AG10803 (cell line): Measurements from ENCODE around the gene ARHGEF16.
A peak's percentile ranks its signal among the peaks of the same experiment; 100 is the strongest.

Experiments used
- DNase-seq: peaks from one replicate; pipeline ENCODE4 v3.0.0; 2010; ENCODE audit warnings: low read depth
- H3K4me3 ChIP-seq: 2 replicates; pipeline ENCODE4 v1.5.1; 2011; ENCODE audit warnings: mild to moderate bottlenecking, low read length, control low read depth
- TF ChIP-seq, protein P1 (sequence below): conservative IDR thresholded peaks from 2 replicates; pipeline ENCODE4 v1.5.1; 2011; ENCODE audit warnings: mild to moderate bottlenecking, low read length, control low read depth, inconsistent platforms

ARHGEF16 gene

DNA sequence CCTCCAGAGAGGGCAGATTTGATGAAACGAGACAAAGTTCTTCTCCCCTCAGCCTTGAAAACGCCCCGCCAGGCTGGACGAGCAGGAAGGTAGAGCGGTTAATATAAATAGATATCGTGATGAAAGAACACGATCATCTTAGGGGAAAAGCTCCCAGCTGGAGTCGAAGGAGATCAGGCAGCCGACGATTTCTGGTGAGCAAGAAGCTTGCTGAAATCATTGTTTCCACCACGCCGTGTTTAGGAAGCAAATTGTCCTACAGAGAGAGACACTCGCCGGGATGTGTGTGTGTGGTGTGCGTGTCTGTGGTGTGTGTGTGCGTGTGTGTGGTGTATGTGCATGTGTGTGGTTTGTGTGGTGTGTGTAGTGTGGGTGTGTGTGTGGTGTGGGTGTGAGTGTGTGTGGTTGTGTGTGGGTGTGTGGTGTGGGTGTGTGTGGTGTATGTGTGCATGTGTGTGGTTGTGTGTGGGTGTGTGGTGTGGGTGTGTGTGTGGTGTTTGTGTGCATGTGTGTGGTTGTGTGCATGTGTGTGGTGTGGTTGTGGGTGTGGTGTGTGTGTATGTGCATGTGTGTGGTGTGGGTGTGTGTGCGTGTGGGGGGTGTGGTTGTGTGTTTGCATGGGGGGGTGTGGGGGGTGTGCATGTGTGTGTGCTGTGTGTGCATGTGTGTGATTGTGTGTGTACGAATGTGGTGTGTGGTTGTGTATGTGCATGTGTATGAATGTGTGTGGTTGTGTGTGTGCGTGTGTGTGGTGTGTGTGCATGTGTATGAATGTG is 44.9 kb upstream of the ARHGEF16 start:
- TF ChIP-seq, protein P1, sequence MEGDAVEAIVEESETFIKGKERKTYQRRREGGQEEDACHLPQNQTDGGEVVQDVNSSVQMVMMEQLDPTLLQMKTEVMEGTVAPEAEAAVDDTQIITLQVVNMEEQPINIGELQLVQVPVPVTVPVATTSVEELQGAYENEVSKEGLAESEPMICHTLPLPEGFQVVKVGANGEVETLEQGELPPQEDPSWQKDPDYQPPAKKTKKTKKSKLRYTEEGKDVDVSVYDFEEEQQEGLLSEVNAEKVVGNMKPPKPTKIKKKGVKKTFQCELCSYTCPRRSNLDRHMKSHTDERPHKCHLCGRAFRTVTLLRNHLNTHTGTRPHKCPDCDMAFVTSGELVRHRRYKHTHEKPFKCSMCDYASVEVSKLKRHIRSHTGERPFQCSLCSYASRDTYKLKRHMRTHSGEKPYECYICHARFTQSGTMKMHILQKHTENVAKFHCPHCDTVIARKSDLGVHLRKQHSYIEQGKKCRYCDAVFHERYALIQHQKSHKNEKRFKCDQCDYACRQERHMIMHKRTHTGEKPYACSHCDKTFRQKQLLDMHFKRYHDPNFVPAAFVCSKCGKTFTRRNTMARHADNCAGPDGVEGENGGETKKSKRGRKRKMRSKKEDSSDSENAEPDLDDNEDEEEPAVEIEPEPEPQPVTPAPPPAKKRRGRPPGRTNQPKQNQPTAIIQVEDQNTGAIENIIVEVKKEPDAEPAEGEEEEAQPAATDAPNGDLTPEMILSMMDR, result no peak
- no peak for DNase-seq
- H3K4me3 ChIP-seq, result no peak overlapping the region

DNA sequence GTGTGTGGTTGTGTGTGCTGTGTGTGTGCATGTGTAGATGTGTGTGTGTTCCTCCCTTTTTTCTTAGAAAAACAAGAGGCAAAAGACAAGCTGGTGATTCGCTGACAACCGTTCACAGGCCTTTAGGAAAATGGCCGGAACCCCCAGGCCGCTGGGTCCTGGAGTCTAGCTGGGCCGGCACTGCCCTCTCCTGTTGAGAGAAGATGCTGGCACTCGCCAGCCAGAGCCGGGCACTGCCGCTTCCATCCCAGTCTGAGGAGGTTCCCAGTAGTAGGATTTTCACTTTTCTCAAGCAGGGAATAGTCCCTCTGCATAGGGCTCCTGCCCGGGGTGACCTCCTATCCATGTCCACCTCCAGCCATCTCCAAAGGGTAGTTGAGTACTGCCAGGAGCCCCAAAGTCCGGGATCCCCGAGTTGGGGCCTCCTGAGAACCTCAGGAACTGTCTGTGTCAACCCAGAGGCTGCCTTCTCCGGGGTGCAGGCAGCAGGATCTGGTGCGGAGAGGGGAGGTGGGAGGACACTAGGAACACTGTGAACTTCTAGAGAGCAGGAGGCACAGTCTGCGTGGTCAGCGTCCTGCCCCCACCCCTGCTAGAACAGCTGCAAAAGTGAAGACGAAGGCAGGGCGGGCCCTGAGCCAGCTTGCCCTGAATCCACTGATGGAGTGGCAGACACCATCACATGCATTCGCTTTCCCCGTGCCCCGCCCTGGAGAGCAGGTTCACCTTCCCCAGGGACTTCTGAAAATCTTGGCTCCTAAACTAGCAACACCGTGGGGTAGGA is 44.1 kb upstream of the ARHGEF16 start:
- H3K4me3 ChIP-seq, result no peak overlapping the region
- peak; percentile 64 for DNase-seq
- TF ChIP-seq, protein P1, result peak; percentile 73

DNA sequence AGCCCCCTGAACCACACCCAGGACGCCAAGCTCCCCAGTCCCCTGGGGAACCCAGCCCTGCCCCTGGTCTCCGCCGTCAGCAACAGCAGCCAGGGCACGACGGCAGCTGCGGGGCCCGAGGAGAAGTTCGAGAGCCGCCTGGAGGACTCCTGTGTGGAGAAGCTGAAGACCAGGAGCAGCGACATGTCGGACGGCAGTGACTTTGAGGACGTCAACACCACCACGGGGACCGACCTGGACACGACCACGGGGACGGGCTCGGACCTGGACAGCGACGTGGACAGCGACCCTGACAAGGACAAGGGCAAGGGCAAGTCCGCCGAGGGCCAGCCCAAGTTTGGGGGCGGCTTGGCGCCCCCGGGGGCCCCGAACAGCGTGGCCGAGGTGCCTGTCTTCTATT is 42.7 kb upstream of the ARHGEF16 start:
- H3K4me3 ChIP-seq, result no peak overlapping the region
- DNase-seq, result no peak
- TF ChIP-seq, protein P1, result no peak

DNA sequence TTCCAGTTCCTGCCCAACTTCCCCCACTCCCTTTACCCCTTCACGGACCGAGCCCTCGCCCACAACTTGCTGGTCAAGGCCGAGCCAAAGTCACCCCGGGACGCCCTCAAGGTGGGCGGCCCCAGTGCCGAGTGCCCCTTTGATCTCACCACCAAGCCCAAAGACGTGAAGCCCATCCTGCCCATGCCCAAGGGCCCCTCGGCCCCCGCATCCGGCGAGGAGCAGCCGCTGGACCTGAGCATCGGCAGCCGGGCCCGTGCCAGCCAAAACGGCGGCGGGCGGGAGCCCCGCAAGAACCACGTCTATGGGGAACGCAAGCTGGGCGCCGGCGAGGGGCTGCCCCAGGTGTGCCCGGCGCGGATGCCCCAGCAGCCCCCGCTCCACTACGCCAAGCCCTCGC is 42.1 kb upstream of the ARHGEF16 start:
- no peak for DNase-seq
- no peak overlapping the region for H3K4me3 ChIP-seq
- TF ChIP-seq, protein P1, result no peak

DNA sequence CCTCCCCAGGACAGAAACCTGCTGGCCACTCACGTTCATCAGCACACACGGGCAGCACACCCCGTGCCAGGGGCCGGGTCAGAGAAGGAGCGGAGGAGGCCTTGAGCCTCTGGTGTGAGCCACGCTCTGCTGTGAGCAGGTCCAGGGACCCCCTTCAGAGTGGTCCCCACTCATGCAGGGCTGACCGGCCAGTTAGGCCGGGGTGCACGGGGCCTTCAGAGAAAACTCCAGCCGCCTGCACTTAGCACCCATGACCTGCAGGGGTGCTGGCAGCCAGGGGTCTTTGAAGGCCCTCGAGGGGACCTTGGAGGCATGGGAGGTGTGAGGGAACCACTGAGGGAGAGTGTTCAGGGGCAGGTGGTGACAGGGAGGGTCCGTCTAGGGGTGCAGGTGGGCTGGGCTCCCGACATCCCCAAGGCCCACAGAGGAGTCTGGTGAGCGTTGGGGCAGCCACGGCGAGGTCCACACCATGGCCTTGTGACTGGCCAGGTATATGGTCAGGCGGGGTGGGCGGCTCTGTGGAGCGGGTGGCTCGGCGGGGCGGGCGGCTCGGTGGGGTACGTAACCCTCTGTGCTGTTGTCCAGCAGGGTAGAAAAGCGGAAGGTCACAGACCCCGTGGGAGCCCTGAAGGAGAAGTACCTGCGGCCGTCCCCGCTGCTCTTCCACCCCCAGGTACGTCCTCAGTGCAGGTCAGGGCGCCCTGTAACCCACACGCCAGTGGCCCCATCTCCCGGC is 40.3 kb upstream of the ARHGEF16 start:
- H3K4me3 ChIP-seq, result no peak overlapping the region
- DNase-seq, result no peak
- TF ChIP-seq, protein P1, result no peak

DNA sequence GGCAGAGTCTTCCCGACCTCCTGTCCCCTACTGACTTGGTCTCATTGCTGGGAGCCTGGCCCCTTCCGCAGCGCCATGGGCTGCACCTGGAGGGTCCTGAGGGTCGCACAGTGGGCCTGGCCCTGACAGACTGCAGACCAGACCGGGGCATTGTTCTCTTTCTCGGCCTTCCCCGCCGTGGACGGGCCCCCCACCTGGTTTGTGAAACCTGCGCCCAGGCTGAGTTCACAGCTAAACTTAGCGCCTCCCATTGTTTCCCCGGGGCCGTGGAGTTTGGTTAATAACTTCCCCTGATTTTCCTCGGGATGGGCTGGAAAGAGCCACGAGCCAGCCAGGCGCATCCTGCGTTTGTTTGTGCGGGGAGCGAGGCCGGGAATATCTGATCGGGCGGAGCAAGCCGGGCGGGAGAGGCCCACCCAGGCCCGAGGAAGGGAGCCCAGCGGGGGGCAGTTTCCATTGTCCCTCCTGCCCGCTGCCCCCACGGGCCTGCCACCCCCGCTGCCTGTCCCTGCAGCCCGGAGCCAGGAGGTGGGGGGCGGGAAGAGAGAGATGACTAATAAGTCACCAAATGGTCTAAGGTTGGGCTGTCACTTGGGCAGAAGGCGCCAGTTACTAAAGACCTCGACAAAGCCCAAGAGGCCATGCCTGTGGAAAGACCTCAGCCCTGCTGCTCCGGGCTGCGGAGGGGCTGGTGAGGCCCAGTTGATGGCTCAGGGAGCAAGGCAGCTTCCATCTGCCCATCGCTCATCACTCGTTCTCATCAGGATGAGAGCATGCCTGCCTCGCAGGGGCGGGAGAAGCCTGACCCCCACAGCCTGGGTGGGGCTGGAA is 39.0 kb upstream of the ARHGEF16 start:
- no peak for DNase-seq
- no peak overlapping the region for H3K4me3 ChIP-seq
- TF ChIP-seq, protein P1, result no peak
